ENCODE measurements around the gene PPP1R13B. TPM values are rescaled to one million over a fixed set of nuclear protein-coding genes. Genes with fewer than 3 reads are reported as not detected.

PPP1R13B gene
- total RNA-seq, 2 experiments from 2014 or later = 8.2 to 18.9 TPM

DNA sequence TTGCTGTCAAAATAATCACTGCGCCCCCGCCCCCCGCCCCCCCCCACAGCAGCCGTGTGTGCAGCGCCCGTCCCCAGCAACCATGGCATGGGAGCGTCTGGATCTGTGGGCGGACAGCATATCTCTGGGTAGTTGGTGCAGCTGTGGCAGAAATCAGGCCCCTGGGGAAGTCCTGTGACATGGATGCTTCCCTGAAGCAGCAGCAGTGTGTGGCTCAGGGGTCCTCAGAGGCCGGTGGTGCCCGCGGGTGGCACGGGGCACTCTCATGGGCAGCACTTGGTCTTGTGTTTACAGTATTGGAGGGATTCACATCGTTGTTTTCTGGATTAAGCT is 151.3 kb downstream of the PPP1R13B start:
- CTCF ChIA-PET (ENCODE audit: unreplicated experiment) = no interaction called here
- intact Hi-C loops (cut with micrococcal nuclease; ENCODE audit: unreplicated experiment) = no loop called here

DNA sequence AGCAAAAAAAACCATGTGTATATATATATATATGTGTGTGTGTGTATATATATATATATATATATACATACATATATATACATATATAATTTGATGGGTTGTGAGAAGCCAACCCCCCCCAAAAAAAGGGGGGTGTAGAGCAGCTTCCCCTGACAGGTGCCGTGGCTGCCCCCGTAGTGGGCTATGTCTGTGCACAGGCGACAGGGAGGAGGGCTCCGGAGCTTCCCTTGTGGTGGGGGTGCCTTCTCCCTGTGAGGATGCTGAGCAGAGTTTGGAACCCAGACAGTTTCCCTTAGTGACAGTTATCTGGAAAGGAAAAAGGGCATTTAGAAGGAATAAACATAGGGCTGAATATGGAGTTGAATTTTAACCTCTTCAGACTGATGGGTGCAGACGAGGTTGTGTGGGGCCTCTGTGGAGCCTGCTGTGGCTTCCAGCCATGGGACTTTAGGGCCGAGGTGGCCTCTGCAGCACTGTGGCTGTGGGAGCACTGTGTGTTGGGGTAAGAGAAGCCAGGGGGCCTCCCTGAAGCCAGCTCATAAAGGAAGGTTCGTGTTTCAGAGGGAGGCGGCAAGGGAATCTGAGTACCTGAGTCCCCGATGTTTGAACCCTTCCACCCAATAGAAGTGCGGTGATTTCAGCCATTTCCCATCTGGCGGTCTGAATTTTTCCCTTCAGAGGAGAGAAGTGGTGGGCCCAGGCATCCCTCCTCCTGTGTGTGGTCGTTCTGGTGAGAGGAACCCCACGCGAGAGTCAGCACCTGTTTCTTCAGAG is 151.9 kb downstream of the PPP1R13B start:
- H3K4me1 ChIP-seq (ENCODE audit: insufficient read depth, low read length, poor library complexity, severe bottlenecking) = peaks cover 97% of the 10 kb centered on the region
- no peaks in the 10 kb centered on the region for H3K9me2 ChIP-seq (ENCODE audit: insufficient read depth, low read length)
- peak overlapping the region; percentile 48 for H3K4me3 ChIP-seq (ENCODE audit: low read depth, low read length, poor library complexity, severe bottlenecking)
- ChIA-PET CTCF (ENCODE audit: unreplicated experiment) (no interaction called here), POLR2A (interaction anchor here (0.6 kb wide), 1 partner anchor 37 kb away, joined by 3 read pairs; no protein-coding TSS in a partner anchor)
- no peaks in the 10 kb centered on the region; the same call in 1 of the 2 replicates for H3K79me2 ChIP-seq (ENCODE audit: insufficient read depth, low read depth, low read length)
- peak overlapping the region; percentile 66 for H3K4me2 ChIP-seq (ENCODE audit: low read length)
- no peaks in the 10 kb centered on the region for H3K9me3 ChIP-seq (ENCODE audit: low read length)
- no peaks in the 10 kb centered on the region for H4K20me1 ChIP-seq (ENCODE audit: insufficient read depth, low read length)
- no peak for DNase-seq (ENCODE audit: low spot score)
- intact Hi-C loops (cut with micrococcal nuclease; ENCODE audit: unreplicated experiment) = no loop called here
- BruUV-seq (replicated peaks) = no TSS peak
- no peak overlapping the region for H2AFZ ChIP-seq (ENCODE audit: low read length)
- H3K27ac ChIP-seq (ENCODE audit: low read depth, low read length, poor library complexity, severe bottlenecking) = peak overlapping the region; percentile 76
- H3K36me3 ChIP-seq (ENCODE audit: insufficient read depth, low read length) = peaks cover 74% of the 10 kb centered on the region
- TF ChIP-seq, protein P1, sequence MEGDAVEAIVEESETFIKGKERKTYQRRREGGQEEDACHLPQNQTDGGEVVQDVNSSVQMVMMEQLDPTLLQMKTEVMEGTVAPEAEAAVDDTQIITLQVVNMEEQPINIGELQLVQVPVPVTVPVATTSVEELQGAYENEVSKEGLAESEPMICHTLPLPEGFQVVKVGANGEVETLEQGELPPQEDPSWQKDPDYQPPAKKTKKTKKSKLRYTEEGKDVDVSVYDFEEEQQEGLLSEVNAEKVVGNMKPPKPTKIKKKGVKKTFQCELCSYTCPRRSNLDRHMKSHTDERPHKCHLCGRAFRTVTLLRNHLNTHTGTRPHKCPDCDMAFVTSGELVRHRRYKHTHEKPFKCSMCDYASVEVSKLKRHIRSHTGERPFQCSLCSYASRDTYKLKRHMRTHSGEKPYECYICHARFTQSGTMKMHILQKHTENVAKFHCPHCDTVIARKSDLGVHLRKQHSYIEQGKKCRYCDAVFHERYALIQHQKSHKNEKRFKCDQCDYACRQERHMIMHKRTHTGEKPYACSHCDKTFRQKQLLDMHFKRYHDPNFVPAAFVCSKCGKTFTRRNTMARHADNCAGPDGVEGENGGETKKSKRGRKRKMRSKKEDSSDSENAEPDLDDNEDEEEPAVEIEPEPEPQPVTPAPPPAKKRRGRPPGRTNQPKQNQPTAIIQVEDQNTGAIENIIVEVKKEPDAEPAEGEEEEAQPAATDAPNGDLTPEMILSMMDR (conservative IDR thresholded peaks at IDR 0.05; ENCODE audit: low read length) = no peak
- no peak for TF ChIP-seq EZH2phosphoT487 (IDR thresholded peaks at IDR 0.05; ENCODE audit: borderline replicate concordance, low read depth, low read length)

More for the DNA sequence above, 151.3 kb downstream of the PPP1R13B start:
- H3K9me2 ChIP-seq (ENCODE audit: insufficient read depth, low read length) = no peaks in the 10 kb centered on the region
- no peaks in the 10 kb centered on the region for H3K9me3 ChIP-seq (ENCODE audit: low read length)
- H3K36me3 ChIP-seq (ENCODE audit: insufficient read depth, low read length) = peaks cover 80% of the 10 kb centered on the region
- POLR2A ChIA-PET = interaction anchor here (0.6 to 0.9 kb wide), 2 partner anchors 38 to 67 kb away, joined by 3 read pairs; partner anchors contain the start of gene KLC1
- no peak overlapping the region for H2AFZ ChIP-seq (ENCODE audit: low read length)
- H3K4me3 ChIP-seq (ENCODE audit: low read depth, low read length, poor library complexity, severe bottlenecking) = no peak overlapping the region
- no peak for TF ChIP-seq EZH2phosphoT487 (IDR thresholded peaks at IDR 0.05; ENCODE audit: borderline replicate concordance, low read depth, low read length)
- H3K79me2 ChIP-seq (ENCODE audit: insufficient read depth, low read depth, low read length) = no peaks in the 10 kb centered on the region; the same call in 1 of the 2 replicates
- no TSS peak for BruUV-seq (replicated peaks)
- DNase-seq (ENCODE audit: low spot score) = peak; percentile 48
- H3K4me1 ChIP-seq (ENCODE audit: insufficient read depth, low read length, poor library complexity, severe bottlenecking) = peaks cover 94% of the 10 kb centered on the region
- H3K4me2 ChIP-seq (ENCODE audit: low read length) = peak overlapping the region; percentile 66
- no peaks in the 10 kb centered on the region for H4K20me1 ChIP-seq (ENCODE audit: insufficient read depth, low read length)
- H3K27ac ChIP-seq (ENCODE audit: low read depth, low read length, poor library complexity, severe bottlenecking) = peak overlapping the region; percentile 76

DNA sequence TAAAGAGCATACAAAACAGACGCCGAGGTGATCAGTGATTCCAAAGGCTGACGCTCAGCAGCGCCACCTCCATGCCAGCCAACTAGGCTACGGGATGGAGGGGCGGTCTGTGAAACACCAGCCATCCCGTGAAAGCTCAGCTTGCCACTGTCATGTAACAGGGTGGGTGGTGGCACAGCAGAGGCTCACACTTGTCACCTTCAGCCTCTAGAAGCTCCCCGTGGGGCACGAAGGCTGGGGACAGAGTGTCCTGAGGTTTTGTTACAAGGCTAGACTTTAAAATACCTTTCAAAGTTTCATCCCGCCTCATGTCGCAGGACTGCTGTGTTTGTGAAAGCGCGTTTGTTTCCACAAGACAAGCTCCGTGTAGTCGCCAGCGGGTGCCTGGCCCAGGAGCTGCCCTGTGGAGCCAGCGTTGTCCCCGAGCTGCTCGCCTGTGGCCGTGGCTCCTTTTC is 152.8 kb downstream of the PPP1R13B start:
- ChIA-PET CTCF (ENCODE audit: unreplicated experiment) (no interaction called here), POLR2A (interaction anchor here (0.6 kb wide), 1 partner anchor 77 kb away, joined by 3 read pairs; no protein-coding TSS in a partner anchor)
- intact Hi-C loops (cut with micrococcal nuclease; ENCODE audit: unreplicated experiment) = no loop called here
- H3K27ac ChIP-seq (ENCODE audit: low read depth, low read length, poor library complexity, severe bottlenecking) = peak overlapping the region; percentile 8
- DNase-seq (ENCODE audit: low spot score) = no peak
- H3K36me3 ChIP-seq (ENCODE audit: insufficient read depth, low read length) = peaks cover 65% of the 10 kb centered on the region
- no peak overlapping the region for H3K4me3 ChIP-seq (ENCODE audit: low read depth, low read length, poor library complexity, severe bottlenecking)
- TF ChIP-seq, protein P1 (conservative IDR thresholded peaks at IDR 0.05; ENCODE audit: low read length) = peak; percentile 52
- no peak for TF ChIP-seq EZH2phosphoT487 (IDR thresholded peaks at IDR 0.05; ENCODE audit: borderline replicate concordance, low read depth, low read length)
- no peaks in the 10 kb centered on the region for H4K20me1 ChIP-seq (ENCODE audit: insufficient read depth, low read length)
- H3K9me2 ChIP-seq (ENCODE audit: insufficient read depth, low read length) = no peaks in the 10 kb centered on the region
- no TSS peak for BruUV-seq (replicated peaks)
- H3K4me2 ChIP-seq (ENCODE audit: low read length) = peak overlapping the region; percentile 19; the same call in 1 of the 2 replicates
- no peak overlapping the region for H2AFZ ChIP-seq (ENCODE audit: low read length)
- no peaks in the 10 kb centered on the region for H3K9me3 ChIP-seq (ENCODE audit: low read length)
- H3K79me2 ChIP-seq (ENCODE audit: insufficient read depth, low read depth, low read length) = peaks cover 4% of the 10 kb centered on the region; the same call in 1 of the 2 replicates
- peaks cover 97% of the 10 kb centered on the region for H3K4me1 ChIP-seq (ENCODE audit: insufficient read depth, low read length, poor library complexity, severe bottlenecking)
